ENCODE results near the gene SMYD3. TPM values are rescaled to one million over a fixed set of nuclear protein-coding genes. Genes with fewer than 3 reads are reported as not detected.

Gene SMYD3
- total RNA-seq, 1 donor from 2014 or later = 0.32 TPM

GRCh38 chr1:246435421-246436041 is 71.5 kb downstream of the SMYD3 start:
- no peaks in the 10 kb centered on the region for H3K4me1 ChIP-seq
- TF ChIP-seq, protein P1, sequence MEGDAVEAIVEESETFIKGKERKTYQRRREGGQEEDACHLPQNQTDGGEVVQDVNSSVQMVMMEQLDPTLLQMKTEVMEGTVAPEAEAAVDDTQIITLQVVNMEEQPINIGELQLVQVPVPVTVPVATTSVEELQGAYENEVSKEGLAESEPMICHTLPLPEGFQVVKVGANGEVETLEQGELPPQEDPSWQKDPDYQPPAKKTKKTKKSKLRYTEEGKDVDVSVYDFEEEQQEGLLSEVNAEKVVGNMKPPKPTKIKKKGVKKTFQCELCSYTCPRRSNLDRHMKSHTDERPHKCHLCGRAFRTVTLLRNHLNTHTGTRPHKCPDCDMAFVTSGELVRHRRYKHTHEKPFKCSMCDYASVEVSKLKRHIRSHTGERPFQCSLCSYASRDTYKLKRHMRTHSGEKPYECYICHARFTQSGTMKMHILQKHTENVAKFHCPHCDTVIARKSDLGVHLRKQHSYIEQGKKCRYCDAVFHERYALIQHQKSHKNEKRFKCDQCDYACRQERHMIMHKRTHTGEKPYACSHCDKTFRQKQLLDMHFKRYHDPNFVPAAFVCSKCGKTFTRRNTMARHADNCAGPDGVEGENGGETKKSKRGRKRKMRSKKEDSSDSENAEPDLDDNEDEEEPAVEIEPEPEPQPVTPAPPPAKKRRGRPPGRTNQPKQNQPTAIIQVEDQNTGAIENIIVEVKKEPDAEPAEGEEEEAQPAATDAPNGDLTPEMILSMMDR (IDR thresholded peaks at IDR 0.05) = no peak
- no peak overlapping the region for H3K4me3 ChIP-seq
- DNase-seq (ENCODE audit: low spot score in 2 of 2) = no peak
- intact Hi-C loops (cut with DNase I) = no loop called here
- H3K27me3 ChIP-seq = no peaks in the 10 kb centered on the region
- no peak overlapping the region for H3K27ac ChIP-seq
- no peaks in the 10 kb centered on the region for H3K9me3 ChIP-seq
- no peaks in the 10 kb centered on the region for H3K36me3 ChIP-seq

DNA sequence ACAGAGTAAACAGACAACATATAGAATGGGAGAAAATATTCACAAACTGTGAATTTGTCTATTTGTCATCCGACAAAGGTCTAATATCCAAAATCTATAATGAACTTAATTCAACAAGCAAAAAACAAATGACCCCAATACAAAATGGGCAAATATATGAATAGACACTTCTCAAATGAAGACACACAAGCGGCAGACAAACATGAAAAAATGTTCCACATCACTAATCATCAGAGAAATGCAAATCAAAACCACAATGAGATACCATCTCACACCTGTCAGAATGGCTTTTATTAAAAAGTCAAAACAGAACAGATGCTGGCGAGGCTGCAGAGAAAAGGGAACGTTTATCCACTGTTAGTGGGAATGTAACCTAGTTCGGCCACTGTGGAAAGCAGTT is 72.7 kb downstream of the SMYD3 start:
- intact Hi-C loops (cut with DNase I) = no loop called here
- no peak for DNase-seq (ENCODE audit: low spot score in 2 of 2)
- no peak overlapping the region for H3K27ac ChIP-seq
- H3K4me3 ChIP-seq = no peak overlapping the region
- no peaks in the 10 kb centered on the region for H3K4me1 ChIP-seq
- no peaks in the 10 kb centered on the region for H3K36me3 ChIP-seq
- no peaks in the 10 kb centered on the region for H3K9me3 ChIP-seq
- no peaks in the 10 kb centered on the region for H3K27me3 ChIP-seq
- TF ChIP-seq, protein P1 (IDR thresholded peaks at IDR 0.05) = no peak

DNA sequence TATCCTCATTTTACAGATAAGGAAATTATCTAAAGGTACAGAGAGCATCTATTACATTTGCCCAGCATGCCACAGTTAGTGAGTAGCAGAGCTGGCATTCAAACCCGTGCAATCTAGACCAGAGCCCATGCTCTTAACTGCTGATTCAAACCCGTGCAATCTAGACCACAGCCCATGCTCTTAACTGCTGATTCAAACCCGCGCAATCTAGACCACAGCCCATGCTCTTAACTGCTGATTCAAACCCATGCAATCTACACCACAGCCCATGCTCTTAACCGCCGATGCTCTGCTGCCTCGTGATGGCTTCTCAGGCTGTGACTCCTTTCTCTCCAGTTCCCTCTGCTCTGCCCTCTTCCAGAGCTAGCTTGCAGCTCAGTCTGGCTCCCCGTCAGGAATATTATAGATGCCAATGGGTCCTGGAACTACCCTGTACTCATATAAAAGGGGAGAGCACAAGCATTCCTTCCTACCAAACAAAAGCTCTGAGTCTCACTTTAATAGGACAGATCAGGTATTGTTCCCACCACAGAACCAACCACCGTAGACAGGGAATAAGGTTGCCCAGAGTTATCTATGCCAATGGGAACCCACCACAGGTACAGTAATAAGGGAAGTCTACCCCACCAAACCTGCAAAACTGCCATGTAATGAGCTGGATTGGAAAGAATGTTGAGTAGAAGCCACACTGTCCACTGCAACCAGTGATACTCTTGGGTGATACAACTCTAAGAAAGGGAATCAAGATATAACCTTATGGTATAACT is 78.4 kb downstream of the SMYD3 start:
- H3K4me1 ChIP-seq = no peaks in the 10 kb centered on the region
- H3K27me3 ChIP-seq = no peaks in the 10 kb centered on the region
- TF ChIP-seq, protein P1 (IDR thresholded peaks at IDR 0.05) = no peak
- no peak for DNase-seq (ENCODE audit: low spot score in 2 of 2)
- H3K27ac ChIP-seq = no peak overlapping the region
- intact Hi-C loops (cut with DNase I) = no loop called here
- no peak overlapping the region for H3K4me3 ChIP-seq
- no peaks in the 10 kb centered on the region for H3K9me3 ChIP-seq
- H3K36me3 ChIP-seq = no peaks in the 10 kb centered on the region

GRCh38 chr1:246427611-246428010 is 79.5 kb downstream of the SMYD3 start:
- Histone ChIP-seq H3K36me3 (no peaks in the 10 kb centered on the region), H3K4me1 (no peaks in the 10 kb centered on the region), H3K27ac (no peak overlapping the region), H3K27me3 (no peaks in the 10 kb centered on the region), H3K9me3 (no peaks in the 10 kb centered on the region), H3K4me3 (no peak overlapping the region)
- intact Hi-C loops (cut with DNase I) = no loop called here
- TF ChIP-seq, protein P1 (IDR thresholded peaks at IDR 0.05) = no peak
- DNase-seq (ENCODE audit: low spot score in 2 of 2) = no peak

GRCh38 chr1:246425895-246426294 is 81.2 kb downstream of the SMYD3 start:
- Histone ChIP-seq H3K9me3 (no peaks in the 10 kb centered on the region), H3K4me1 (no peaks in the 10 kb centered on the region), H3K36me3 (no peaks in the 10 kb centered on the region), H3K27me3 (no peaks in the 10 kb centered on the region), H3K4me3 (no peak overlapping the region), H3K27ac (no peak overlapping the region)
- TF ChIP-seq, protein P1 (IDR thresholded peaks at IDR 0.05) = no peak
- intact Hi-C loops (cut with DNase I) = no loop called here
- DNase-seq (ENCODE audit: low spot score in 2 of 2) = no peak
